ENCODE data around the gene EPHA3.

The EPHA3 gene

DNA sequence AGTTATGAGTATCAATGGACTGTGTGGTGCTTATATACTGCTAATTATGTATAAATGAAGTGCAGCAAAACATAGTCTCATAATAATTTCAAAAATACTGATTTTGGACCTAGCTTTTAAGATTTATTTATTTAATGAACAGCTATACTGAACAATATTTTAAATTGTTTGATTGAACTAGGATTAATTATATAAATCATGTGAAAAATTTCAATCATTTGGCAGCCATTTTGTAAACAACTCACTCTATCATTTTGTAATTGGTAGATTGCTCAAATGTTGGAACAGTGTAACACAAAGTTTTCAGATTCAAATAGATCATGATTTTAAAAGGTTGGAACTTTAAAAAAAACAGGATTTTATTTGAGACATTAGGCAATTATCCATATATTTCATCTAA, 47.0 kb downstream of the EPHA3 start:
- no peak for DNase-seq

DNA sequence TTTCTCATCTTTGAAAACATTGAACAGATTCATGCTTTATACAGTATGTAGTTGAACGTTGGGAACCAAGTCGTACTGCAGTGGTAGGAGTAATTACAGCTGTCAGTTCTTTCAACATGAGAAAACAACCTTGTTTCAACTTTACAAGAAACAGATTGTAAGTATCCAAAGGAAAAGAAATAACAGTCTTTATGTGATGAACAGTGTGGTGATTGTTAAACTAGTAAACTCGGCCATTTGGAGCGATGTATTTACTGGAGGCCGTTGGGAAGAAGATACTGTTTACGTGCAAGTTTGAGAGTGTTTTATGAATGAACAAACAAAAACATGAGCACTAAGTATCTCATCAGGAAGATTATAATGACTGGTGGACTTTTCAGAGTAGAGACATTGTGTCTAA, 48.4 kb downstream of the EPHA3 start:
- no peak for DNase-seq

DNA sequence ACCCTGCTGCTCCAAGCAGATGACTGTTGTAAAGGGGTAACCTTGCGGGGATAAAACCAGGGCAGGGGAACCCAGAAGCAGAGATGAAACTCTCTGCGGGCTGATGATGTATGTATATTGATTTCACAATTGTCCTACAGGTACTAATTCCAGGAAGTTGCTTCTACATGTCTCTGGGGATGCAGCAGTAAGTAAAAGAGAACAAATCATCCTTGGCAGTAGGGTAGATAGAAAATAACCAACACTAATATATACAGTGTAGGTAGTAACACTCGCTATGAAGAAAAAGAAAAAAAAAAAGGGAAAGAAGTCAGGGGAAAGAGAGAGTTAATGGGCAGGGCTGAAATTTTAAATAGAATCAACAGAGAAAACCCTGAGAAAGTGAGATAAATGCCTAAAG, 50.2 kb downstream of the EPHA3 start:
- DNase-seq: no peak

DNA sequence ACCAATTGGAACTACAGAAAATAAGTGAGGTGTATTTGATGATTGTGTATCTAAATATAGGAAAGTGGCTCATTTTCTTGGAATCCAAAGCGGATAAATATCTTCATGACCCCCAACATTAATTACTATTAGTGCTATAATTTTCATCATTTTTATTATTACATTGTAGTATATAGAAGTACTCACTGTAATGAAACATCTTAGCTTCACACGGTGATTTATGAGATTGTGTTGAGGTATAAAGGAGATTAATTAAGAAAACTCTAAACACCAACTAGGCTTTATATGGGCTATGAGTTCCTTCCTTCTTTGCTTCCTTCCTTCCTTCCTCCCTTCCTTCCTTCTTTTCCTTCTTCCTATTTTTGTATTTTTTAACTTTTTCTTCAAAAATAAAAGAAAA, 52.2 kb downstream of the EPHA3 start:
- no peak for DNase-seq

DNA sequence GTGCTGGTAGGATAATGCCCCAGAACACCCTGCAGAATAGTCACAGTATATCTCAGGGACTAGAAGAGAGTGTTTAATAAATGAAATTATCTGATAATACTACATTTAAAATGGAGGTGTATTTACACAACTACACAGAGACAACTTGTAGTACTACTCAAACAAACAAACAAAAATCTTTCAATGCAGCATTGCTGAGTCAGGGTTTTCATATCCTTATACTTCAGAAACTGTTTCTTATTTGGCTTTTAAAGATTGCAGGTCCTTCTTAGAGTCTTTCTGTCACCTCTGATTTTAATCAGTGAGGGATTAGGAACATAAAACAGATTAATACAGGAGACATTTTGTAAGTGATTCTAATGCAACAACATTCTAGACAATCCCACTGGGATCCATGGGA, 57.4 kb downstream of the EPHA3 start:
- DNase-seq: no peak

DNA sequence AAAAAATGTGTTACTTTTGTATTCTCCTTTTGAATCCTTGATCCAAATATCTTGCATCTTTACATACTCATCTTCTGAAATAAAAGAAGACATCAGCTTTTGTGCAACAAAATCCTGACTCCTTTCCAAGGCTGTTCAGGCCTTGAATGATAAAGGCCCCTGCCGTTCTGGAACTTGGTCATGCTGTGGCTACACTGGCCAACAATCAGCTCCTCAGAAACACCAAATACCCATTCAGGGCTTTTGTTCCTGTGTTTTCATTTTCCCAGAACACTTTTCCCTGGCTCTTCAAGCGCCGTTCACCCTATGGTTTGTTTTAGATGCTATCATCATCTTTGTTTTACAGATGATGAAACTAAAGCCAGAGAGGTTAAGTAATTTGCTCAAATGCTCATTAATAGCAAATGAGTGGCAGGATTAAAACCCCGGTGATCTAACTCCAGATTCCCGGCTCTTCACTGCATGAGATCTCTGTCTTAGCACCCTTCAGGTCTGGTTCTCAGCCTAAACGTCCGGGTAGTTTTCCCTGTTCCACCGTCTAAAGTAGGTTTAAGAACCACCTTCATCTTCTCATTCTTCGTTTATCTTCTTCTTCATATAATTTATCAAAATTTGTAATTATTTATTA, 58.3 kb downstream of the EPHA3 start:
- DNase-seq: no peak

DNA sequence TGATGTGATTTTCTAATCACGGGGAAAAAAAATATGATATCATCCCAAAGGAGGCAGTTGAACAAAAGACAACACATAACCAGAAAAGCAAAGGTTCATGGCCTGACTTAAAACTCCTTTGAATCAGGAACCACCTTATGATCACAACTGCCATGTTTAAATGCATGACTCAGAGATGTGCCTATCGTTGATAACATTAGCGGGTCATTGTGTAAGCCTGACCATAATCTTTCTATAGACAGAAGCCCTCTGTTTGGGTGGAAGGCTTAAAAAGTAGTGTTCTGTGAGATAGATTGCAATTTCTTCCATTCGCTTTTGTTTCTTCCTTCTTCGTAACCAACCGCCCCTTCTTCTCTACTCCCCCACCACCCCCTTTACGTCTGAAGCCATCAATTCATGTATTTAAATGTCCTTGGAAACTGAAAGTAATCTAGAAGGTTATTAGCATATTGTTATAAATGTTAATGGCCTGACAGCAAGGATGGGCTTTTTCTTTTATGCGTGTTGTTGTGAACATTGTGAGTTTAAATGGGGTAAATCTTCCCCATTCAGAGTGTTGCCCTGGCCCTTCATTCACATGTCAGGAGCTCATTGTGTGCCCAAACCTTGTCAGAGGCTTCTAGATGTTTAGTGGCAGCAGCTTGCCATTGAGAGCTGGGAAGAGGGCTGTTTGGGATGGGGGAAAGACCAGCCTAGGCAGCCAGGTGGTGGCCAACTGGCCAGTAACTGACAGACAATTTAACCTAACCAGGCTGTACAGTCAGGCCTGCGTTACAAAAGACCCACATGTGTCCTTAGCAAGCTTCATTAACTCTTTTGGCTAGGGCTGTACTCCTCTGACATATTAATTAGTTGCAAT, 64.5 kb downstream of the EPHA3 start:
- no peak for DNase-seq

DNA sequence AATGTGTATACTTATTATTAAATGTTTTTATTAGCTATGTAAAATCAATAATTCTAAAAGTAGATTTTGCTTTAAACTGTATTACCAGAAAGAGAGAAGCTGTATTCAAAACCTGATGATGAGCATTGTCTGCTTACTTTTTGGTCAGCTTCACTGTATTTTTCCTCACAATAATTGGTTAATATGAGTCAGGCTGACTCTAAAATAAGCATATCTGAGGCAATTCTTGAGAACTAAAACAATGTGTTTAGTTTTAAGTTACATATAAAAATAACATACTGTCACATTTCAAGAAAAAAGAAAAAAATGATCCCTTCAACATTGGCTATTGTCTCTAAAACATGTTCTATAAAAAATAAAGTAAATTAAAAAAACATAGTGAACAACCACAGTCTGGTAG, 66.1 kb downstream of the EPHA3 start:
- no peak for DNase-seq

DNA sequence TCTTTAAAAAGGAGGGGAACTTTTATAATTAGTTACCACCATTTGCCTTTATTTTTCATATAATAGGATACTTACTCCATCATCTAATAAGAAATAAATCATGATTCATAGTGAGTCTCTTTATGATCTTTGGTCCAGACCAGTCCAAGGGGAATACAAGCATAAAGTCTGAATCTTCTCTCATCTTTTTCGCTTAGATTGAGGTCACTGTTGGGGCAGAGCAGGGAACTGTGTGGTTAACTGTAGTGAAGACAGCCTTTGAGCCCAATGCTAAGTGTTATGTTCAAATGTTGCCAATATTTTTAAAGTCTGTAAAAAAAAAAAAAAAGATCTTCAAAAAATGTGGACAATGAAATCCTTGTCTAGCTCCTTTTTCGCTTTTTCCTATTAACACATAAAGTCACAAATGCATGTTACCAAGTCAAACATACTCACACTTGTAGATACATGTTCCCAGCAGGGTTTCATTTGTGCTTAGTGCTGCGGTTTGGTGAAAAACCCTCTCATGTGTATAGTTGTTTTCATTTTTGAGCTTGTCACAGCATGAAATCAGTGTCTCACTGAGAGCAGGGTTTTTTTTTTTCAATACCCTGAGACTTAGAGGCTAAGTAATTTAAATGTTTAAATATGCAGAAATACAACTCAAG, 72.1 kb downstream of the EPHA3 start:
- DNase-seq: no peak

DNA sequence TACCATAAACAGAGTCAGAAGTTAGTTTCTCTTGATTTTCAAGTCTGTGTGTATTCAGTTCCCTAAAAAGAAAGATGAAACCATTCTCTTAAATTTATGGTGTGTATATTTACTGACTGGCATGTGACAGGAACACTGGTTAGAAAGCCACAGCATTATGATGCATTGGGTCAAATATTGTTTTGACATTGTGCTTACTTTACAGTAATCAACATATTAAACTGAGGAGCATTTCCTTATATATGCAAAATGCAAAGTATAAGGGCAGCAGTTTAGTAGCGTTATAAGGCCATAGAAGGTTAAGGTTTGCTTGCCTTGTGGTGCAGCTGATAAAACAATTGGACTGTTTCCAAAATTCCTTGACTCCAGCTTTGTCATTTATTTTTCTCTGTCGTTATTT, 72.9 kb downstream of the EPHA3 start:
- no peak for DNase-seq

DNA sequence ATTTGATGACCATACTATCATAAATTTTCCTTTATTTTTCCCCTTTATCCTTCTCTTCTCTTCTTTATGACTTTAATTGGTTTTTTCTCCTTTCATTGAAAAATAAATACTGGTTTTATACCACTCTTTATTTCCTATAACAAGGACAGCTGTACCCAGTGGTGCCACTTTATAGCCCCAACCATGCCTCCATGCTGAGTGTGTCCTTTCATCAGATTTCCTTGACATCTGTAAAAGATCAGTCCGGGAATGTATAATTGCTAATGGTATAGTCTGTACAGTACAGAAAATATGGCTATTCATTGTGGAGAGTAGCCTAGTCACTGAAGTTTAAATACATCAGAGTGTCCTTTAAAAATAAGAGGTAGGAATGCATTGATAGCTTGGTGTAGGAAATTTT, 74.6 kb downstream of the EPHA3 start:
- DNase-seq: no peak

DNA sequence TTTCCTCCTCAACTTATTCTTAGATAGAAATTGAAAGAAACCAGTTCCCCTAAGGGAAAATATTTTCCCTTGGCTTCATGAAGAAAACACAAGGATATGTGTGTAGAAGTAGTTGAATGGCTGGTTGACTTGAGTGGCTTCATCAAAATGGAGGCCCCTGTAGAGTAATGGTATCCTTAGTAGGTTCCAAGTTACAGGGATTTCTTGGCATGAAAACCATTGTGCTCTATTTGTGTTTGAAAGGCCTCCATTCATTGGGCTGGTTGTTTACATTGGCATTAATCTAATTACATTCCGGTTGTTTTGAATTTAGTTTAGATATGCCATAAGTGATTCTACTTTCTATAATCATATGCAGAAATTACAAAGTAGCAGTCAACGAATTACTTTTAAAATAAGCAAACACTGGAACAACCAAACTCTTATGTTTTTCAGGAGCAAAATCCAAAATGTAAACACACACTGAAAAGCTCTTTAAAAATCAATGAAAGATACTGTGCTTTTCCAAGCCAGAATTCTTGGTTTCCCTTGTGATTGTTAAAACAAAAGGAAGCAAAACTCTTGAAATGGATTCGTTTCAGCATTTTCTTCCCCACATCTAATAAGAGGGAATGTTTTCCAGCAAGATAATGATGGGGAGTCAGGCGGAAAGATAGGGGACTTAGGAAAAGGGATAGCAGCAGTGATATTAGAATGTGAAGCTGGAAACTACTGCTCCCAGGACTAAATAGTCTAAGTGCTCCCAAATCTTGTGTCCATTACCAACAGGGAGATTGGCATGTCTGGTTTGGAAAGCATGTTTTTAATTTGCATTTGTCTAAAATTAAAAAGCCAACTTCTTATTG, 77.0 kb downstream of the EPHA3 start:
- DNase-seq: no peak

DNA sequence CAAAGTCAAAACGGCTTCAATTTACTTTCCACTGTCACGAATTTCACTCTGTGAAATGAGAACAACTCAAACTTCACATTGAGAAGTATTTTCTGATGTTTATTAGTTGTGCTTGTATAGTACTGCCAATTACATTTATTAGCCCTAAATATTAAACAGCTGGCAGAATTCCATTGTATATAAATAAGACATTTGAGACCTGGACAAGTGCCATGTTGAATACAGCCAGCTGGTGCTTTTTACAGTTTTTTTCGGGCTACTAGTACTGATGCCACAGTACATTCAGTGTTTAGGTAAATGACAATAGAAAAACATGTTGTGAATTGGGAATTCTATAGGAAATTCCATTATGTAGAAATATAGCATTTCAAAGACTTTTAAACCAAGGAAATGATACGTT, 79.0 kb downstream of the EPHA3 start:
- no peak for DNase-seq

DNA sequence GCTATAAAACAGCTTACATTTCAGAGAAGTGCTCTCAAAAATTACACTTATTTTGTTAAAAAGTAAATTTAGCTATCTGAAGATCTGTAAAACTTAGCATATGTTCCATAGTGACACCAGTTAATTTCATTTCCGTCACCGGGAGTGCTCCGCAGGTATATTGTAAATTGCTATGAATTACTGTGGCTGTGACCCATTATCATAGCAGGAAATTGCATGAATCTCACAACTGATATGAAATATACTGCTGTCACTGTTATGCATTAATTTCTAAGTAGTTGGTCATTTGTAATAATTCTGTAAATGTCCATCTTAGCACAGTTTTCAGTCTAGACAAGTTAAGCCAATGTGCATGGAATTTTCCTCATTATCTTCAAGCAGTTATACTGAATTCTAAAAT, 91.2 kb downstream of the EPHA3 start:
- no peak for DNase-seq

DNA sequence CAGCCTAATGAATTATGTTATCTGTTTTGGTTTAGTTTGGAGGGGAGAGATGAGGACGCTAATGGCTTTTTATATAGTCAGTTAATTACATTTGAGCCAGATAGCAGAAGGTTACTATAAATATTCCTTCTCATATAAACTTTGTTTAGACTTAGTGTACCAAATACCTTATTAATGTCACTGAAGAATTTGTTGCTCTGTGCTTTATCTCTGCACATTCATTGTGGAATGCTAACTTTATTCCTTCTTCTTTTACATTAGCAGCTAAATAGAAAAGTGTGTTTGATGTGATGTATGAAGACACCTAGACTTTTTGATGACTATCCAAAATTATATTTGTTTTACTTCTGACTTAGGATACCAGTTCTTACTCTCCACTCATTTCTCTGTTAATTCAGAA, 105.2 kb downstream of the EPHA3 start:
- DNase-seq: no peak

DNA sequence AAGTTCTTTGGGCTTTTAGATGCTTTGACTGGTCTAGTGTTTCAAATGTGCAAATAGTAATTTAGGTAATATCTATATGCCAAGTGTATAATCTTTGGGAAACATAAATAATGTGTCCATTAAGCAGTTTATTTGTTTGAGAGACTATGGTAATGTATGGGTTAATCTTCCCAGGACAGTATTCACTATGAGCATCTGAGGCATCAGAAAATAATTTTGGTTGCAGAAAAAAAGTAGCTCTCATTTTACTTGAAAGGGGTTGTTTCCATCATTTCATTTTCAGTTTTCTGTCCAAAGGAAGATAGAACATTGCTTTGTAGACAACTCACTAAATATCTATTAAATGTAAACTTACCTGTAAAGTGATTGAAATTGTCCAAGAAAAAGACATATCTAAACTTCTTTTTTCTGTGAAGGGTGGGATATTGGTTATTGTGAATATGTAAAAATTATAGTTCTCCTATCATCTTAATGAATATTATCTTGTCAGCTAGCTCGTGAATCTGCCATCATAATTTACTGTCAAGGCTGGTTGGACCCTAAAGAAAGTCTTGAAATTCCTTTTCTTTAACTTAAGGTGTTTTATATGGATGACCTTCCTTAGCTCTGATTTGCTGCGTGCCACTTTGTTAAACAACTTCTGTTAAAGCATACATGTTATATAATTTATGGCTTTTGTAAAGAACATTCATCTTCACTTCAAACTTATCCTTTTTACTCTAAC, 108.8 kb downstream of the EPHA3 start:
- DNase-seq: no peak

DNA sequence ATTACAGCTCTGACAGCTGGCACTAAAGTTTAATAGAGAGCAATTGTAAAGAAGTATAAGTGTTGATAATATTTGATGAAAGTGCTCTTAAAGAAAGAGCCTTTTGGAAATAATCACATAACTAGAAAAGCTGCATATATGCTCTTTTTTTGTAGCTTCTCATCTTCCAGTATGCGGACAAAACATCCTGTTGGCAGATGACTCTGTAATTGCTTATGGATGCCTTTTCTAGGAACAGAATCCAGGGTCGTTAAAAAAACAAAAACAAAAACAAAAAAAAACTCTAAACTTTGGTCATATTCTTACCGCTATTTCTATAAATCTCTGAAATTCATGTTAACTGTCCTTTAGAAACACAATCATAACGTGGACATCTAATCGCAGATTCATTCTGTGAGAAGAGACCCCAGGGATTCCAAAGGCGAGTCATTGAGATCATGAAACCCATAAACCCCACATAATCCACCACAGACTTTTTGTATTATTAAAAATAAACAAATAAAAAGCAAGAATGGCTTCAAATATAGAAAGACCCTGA, 109.8 kb downstream of the EPHA3 start:
- DNase-seq: no peak

DNA sequence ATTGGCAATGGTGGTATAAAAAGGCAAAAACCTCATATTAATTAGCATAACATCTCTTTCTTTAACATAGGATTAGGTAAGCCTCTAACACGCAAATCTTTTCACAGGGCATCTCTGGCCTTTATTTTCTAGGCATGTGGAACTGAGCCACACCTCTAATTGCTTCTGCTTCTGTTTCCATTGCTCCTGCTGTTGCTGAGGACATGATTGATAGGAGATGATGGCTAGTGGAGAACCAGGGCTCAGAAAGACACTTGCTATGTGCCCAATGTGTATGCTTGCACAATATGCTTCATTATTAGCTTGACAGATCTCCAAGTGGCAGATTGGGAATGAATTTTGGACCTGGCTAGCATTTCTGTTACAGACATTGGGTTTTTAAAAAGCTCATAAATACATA, 114.5 kb downstream of the EPHA3 start:
- no peak for DNase-seq

DNA sequence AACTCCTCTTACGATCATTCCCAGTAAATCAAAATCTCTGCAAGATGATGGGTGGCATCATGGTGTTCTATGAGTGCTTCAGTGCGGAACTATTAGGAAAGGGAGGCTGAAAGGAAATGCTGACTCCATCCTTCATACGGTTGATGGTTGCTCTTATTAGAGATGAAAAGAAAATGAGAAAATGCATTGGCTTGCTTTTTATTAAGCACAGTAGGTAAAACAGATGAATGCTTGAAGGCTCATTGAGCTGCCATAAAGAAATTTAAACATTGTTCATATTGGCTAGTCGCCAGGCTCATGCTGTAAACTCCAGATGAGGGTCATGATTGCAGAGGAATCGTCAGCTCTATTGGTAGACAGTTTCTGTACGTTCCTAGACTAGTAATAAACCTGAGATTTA, 115.8 kb downstream of the EPHA3 start:
- DNase-seq: no peak

DNA sequence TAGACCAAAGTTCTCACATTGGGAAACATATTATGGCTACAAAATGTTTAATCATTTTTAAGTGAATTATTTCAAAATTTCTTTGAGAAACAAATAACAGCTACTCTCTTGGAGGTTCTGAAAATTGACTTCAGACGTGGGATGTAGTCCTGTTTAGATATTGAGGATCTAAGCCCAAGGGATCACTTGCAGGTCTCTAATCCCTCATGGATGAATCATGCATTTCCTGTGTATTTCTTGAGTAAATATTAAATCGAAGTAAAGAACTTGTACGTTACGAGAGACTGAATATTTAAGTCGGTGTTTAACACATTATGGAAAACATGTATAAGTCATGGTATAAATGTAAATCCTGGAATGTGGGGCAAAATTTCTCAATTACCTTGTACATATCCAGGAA, 119.8 kb downstream of the EPHA3 start:
- DNase-seq: no peak

DNA sequence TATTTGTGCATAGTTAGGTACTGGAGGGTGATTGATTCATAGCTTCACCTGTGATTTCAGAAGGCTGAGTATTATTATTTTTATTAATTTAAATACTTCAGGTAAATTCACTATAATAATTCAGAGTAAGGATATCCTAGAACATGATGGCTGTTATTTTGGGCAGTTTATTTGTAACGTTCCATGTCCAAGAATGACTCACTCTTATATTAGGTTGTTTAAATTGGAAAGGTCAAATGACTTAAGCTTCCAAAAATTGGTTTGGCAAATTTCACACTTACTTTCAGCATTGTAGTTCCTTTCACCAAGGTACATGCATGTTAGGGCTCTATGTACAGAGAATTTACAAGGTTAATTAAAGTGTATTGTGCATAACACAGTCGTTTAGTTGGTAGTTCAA, 120.2 kb downstream of the EPHA3 start:
- no peak for DNase-seq

DNA sequence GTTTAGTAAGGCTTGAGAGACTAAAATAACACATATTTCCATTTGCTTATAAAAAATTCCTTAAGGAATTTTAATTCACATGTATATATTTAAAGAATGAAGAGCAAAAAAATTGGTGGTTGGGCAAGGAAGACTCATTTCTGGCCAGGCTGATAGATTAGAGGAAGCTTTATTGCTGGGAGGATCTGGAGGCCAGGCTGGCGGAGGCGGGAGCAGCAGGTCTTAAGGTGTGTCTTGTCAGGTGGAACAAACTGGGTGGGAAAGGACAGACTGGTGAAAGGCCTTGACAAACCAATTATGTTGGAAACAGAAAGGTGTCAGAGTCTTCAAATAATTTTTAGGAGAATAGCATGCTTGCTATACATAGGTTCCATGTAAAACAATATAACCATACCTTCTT, 124.7 kb downstream of the EPHA3 start:
- DNase-seq: no peak
